T-helper 1 cell treated with Interleukin-12 subunit alpha and Interleukin-12 subunit beta and Interleukin-4 antibody, amounts not matched to agents 30 μg/mL and 1 μg/mL, for 36 hours (primary cell): ENCODE data around the gene GPR39.

Source experiments
- H3K27ac Mint-ChIP-seq: one replicate; pipeline ENCODE4 v1.8.0; 2021; ENCODE audit warnings: mild to moderate bottlenecking, mixed read lengths
- H3K27me3 Mint-ChIP-seq: one replicate; pipeline ENCODE4 v1.8.0; 2021; ENCODE audit warnings: low read depth, mixed read lengths
- H3K36me3 Mint-ChIP-seq: one replicate; pipeline ENCODE4 v1.8.0; 2021; ENCODE audit warnings: low read depth, mixed read lengths
- H3K4me1 Mint-ChIP-seq: one replicate; pipeline ENCODE4 v1.8.0; 2021; ENCODE audit warnings: low read depth, mixed read lengths
- H3K4me3 Mint-ChIP-seq: one replicate; pipeline ENCODE4 v1.8.0; 2021; ENCODE audit warnings: mild to moderate bottlenecking, moderate library complexity, mixed read lengths
- H3K9me3 Mint-ChIP-seq: one replicate; pipeline ENCODE4 v1.8.0; 2021; ENCODE audit warnings: mixed read lengths

The GPR39 gene

DNA sequence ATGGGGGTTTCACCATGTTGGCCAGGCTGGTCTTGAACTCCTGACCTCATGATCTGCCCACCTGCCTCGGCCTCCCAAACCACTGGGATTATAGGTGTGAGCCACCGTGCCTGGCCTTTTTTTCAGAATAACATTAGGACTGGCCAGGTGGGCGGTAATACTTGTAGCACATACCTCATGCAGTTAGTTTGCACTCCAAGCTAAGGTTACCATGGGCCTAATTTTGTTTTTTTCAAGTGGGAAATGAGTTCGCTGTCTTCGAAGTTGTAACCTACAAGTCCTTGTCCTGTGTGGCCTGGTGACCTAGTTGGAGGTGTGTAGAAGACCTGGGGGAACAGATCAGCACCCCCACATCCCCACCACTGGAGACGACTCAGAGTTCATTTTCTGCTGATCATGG lies 178.6 kb downstream of the GPR39 start:
- H3K9me3 Mint-ChIP-seq: peaks cover 6% of the 10 kb centered on the region
- no peak overlapping the region for H3K4me3 Mint-ChIP-seq
- no peak overlapping the region for H3K27ac Mint-ChIP-seq
- H3K4me1 Mint-ChIP-seq: no peaks in the 10 kb centered on the region
- no peaks in the 10 kb centered on the region for H3K36me3 Mint-ChIP-seq
- H3K27me3 Mint-ChIP-seq: no peaks in the 10 kb centered on the region

DNA sequence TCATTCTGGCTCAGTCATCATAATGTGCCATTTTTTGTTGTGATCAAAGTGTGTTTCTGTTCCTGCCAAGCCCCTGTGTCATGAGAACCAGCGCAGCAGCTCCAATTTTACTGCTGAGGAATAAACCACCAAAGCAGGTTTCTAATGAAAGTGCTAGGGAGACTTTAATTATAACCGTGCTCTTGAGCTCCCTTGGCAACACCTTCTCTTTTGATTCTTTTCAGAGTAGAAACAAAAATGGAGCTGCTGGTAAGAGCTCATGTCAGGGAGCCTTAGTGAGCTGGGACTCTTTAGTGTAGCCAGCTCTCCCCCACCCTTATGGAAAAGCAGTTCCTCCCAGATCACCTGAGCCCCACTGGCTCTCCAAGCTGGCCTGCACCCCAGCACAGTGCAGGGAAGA lies 179.1 kb downstream of the GPR39 start:
- no peak overlapping the region for H3K4me3 Mint-ChIP-seq
- peaks cover 6% of the 10 kb centered on the region for H3K9me3 Mint-ChIP-seq
- H3K27ac Mint-ChIP-seq: no peak overlapping the region
- no peaks in the 10 kb centered on the region for H3K36me3 Mint-ChIP-seq
- H3K4me1 Mint-ChIP-seq: no peaks in the 10 kb centered on the region
- H3K27me3 Mint-ChIP-seq: no peaks in the 10 kb centered on the region

DNA sequence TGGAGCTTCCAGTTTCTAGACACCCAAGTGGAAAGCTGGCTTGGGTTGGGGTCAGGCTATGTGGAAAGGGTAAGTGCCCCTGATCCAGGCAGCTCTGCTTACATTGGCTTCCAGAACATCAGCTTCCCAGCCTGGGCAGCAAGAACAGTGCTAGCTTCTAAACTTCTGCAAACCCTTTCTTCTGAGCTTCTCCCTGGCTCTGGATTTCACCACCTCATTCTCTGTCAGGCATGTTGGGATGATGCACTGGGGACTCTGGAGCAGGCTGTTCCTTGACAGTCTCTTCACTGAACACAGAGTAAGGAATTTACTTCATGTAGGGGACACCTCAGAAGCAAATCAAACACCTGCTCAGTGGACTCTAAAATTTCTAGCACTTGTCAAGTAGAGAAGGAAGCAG lies 180.6 kb downstream of the GPR39 start:
- Mint-ChIP-seq H3K4me1 (no peaks in the 10 kb centered on the region), H3K9me3 (peaks cover 2% of the 10 kb centered on the region), H3K27me3 (no peaks in the 10 kb centered on the region), H3K4me3 (no peak overlapping the region), H3K27ac (no peak overlapping the region), H3K36me3 (no peaks in the 10 kb centered on the region)

DNA sequence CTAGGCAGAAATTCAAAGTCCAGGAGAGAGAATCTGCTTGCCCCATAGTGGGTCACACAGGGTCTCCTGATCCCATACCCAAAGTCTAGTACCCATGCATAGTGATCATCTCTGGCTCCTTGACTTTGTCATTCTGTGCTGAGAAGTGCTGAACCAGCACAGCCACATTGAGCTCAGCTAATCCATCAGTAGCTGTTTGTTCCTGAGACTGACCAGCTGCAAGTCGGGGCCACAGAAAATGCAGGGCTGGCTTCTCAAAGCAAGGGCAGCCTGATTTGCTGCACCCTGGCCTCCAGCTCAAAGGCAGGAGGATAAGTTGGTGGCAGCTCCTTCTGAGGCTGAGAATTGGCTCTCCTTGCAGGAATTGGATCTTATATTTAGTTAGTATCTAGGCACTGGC lies 181.2 kb downstream of the GPR39 start:
- Mint-ChIP-seq H3K4me1 (no peaks in the 10 kb centered on the region), H3K27ac (no peak overlapping the region), H3K9me3 (no peaks in the 10 kb centered on the region), H3K36me3 (no peaks in the 10 kb centered on the region), H3K27me3 (no peaks in the 10 kb centered on the region), H3K4me3 (no peak overlapping the region)

DNA sequence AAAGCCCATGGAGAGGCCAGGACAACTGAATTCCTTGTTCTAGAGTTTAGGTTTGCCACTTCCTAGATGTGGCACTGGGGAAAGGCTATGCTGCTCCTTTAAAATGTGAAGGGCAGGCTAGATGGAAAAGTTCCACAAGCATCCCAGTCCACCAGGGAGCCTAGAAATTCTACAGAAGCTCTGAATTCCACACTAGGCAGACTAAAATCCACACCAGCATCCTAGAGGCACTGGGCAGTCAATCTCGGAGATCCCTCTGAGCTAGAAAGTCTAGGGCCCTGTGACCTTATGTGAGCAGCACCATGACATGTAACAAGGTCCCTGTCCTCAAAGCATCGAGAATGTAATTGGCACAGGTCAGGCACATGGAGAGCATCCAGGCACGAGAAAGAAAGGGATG lies 181.9 kb downstream of the GPR39 start:
- H3K27ac Mint-ChIP-seq: no peak overlapping the region
- no peak overlapping the region for H3K4me3 Mint-ChIP-seq
- H3K36me3 Mint-ChIP-seq: no peaks in the 10 kb centered on the region
- no peaks in the 10 kb centered on the region for H3K27me3 Mint-ChIP-seq
- H3K9me3 Mint-ChIP-seq: no peaks in the 10 kb centered on the region
- H3K4me1 Mint-ChIP-seq: no peaks in the 10 kb centered on the region

DNA sequence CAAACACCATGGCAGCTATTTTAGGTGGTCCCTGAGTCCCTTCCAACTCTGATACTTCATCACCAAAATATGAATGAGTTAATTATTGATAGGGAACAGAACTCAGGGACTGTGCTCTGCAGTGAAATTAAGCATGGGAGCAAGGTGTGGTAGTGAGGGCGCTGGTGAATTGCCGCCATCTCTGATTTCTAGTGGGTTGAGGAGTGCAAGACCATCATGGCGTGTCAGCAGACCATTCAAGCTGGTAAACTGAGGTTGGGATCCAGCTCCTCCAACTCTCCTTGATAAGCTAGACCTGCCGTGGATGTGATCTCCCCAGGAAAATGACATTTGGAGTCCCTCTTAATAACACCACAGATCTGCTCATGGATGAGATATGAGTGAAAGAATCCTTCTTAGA lies 183.0 kb downstream of the GPR39 start:
- H3K4me1 Mint-ChIP-seq: no peaks in the 10 kb centered on the region
- H3K27ac Mint-ChIP-seq: no peak overlapping the region
- H3K36me3 Mint-ChIP-seq: no peaks in the 10 kb centered on the region
- H3K9me3 Mint-ChIP-seq: no peaks in the 10 kb centered on the region
- no peaks in the 10 kb centered on the region for H3K27me3 Mint-ChIP-seq
- H3K4me3 Mint-ChIP-seq: no peak overlapping the region

DNA sequence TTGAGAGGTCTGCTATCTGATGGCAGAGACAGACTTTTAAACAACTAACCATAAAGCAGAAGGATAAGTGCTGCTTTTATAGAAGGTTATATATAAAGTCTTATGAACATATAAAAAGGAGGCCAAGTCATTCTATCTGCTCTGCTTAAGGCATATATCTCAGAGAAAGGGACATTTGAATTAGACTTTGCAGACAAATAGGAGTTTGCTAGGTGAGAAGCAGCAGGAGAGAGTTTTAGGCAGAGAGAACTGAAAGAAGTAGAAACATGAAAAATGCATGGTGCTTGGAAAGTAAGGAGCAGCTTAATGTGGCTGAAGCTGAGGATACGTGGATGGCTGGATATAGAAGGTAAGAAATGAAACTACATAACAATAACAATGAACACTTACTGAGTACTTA lies 188.0 kb downstream of the GPR39 start:
- Mint-ChIP-seq H3K4me3 (no peak overlapping the region), H3K9me3 (no peaks in the 10 kb centered on the region), H3K4me1 (no peaks in the 10 kb centered on the region), H3K27me3 (no peaks in the 10 kb centered on the region), H3K36me3 (no peaks in the 10 kb centered on the region), H3K27ac (no peak overlapping the region)

DNA sequence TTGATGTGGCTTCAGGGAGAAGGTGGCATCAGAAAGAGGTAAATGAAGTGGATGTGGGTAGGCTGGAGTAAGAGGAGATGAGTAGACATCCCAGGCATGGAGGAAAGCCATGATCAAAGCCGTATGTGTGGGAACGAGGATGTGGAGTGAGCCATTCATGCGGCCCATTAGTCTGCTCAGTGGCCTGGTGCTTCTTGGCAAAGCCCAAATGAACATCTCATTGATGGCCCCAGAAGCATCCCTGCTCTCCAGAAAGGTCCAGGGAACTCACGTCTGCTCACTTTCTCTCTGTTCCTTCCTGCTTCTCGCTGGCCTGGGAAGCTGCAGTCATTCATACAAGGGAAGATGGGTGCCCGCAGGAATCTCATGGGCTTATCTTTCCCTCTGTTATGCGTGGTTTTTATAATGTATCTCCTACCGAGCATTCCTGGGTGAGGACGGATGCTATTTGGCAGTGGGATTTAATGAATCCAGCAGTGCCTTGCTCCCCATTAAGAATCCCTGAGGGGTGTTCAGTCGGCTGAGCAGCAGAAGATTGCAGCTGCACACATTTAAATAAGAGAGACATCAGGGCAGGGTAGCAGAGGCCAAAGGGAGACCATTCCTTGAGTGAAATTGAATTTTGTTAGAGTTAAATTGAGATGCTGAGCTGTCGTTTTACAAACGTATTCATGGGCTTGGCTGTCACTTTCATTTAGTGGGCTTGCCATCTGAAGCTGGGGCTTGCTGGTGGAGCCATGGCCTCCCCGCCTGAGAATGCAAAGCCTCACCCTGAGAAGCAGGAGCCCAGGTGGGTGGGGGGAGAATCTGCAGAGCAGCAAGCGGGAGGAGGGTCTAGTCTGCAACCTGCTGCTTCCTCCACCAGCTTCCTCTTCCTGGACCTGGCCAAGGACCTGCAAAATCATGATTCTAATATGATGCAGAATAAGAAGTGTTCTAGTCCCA lies 188.9 kb downstream of the GPR39 start:
- Mint-ChIP-seq H3K36me3 (no peaks in the 10 kb centered on the region), H3K27ac (no peak overlapping the region), H3K4me1 (no peaks in the 10 kb centered on the region), H3K9me3 (no peaks in the 10 kb centered on the region), H3K4me3 (no peak overlapping the region), H3K27me3 (no peaks in the 10 kb centered on the region)

DNA sequence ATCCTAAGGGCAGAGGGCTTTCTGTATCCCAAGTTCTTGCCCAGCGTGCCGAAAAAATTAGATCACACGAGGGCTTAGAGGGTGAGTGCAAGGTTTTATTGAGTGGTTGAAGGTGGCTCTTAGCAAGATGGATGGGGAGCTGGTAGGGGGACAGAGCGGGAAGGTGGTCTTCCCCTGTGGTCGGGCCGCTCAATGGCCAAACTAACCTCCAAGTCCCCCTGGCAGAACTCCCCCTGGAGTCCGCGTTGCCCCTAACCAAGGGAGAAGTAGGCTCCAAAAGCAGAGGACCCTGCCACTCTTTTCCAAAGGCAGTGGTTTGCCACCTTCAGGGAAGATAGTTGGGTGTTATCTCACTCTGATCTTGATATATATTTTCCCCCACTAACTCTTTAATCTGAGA lies 190.0 kb downstream of the GPR39 start:
- H3K9me3 Mint-ChIP-seq: no peaks in the 10 kb centered on the region
- no peaks in the 10 kb centered on the region for H3K4me1 Mint-ChIP-seq
- H3K27me3 Mint-ChIP-seq: no peaks in the 10 kb centered on the region
- no peaks in the 10 kb centered on the region for H3K36me3 Mint-ChIP-seq
- H3K4me3 Mint-ChIP-seq: no peak overlapping the region
- H3K27ac Mint-ChIP-seq: no peak overlapping the region

DNA sequence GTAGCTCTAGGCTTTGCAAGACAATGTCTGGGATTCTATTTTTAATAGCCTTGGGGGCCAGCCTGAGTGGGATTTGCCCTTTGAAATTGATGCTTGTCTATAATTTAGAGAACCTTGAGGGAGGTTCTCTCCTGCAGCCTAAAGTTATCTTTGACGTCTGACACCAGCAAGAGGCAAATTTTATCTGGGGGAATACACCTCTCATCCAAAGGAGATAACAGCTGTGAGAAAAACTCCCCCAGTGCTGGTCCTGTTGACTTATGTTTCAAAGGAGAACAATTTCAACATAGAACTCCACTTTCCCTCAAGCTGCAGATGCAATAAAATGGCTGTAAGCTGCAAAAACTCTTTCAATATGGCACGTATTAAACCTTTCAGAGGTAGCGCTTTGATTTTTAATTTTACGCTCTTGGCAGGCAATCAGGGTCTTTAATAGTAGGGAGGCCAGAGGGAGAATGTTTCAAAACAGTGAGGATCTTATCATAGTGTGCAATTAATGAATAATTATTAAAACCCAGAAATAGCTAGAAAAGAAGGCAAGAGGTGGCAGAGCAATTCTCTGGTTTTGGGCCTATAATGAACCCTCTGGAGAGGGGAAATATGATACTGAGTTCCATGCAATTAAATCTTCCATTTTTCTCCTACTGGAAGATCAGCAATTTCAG lies 191.0 kb downstream of the GPR39 start:
- Mint-ChIP-seq H3K4me1 (no peaks in the 10 kb centered on the region), H3K27ac (no peak overlapping the region), H3K4me3 (no peak overlapping the region), H3K9me3 (no peaks in the 10 kb centered on the region), H3K27me3 (no peaks in the 10 kb centered on the region), H3K36me3 (no peaks in the 10 kb centered on the region)

DNA sequence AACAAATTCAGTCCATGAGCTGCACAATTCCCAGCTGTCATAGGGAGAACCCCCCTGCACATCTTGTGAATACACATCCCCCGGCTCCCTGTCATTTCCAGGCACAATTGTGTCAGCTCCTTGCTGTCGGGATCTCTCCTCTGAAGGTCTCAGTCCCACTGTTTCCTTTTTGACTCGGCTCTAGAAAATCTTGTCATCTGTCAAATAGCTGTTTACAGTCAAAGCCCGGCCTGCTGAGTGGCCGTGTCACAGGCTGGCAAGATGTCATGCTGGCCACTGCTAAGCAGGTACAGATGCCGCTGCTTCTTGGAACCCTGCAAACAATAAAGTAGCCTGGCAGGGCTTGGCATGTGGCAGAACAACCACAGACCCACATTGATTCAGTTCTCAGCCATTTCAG lies 191.7 kb downstream of the GPR39 start:
- Mint-ChIP-seq H3K27me3 (no peaks in the 10 kb centered on the region), H3K4me3 (no peak overlapping the region), H3K9me3 (no peaks in the 10 kb centered on the region), H3K4me1 (no peaks in the 10 kb centered on the region), H3K36me3 (no peaks in the 10 kb centered on the region), H3K27ac (no peak overlapping the region)

DNA sequence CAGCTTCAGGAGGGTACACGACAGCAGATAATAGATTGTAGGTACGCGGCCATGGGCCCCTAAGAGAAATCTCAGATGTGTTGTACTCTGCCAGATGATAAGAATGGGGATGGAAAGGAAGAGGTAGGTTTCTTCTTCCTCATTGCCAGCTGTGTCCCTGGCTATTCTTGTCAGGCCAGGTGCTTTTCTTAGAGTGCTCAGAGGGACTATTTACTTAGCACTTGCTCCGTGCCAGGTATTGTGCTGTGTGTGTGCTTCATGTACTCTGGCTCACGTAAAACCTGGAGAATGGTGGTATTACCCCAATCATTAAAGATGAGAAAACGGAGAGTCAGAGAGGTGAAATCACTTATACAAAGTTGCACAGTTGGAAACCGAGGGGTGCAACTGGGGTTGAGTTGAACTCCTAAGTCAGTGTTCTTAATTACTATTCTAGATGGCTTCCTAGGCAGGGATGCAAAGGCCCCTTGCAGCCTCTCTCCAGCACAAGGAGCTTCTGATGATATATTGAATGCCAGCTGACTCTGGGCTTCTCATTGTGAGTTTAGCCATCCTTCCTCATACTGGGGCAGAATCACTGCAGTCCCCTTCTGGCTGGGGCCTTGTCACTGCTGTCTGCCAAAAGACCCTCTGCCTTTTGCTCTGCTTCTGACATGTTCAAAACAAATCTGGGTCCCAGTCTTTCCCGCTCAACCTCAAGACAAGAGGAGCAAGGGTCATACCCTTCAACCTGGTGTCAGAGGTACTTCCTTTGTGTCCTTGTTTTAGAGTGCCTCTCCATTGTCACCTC lies 192.7 kb downstream of the GPR39 start:
- H3K27ac Mint-ChIP-seq: no peak overlapping the region
- no peaks in the 10 kb centered on the region for H3K27me3 Mint-ChIP-seq
- H3K36me3 Mint-ChIP-seq: no peaks in the 10 kb centered on the region
- H3K9me3 Mint-ChIP-seq: no peaks in the 10 kb centered on the region
- H3K4me1 Mint-ChIP-seq: no peaks in the 10 kb centered on the region
- H3K4me3 Mint-ChIP-seq: no peak overlapping the region

DNA sequence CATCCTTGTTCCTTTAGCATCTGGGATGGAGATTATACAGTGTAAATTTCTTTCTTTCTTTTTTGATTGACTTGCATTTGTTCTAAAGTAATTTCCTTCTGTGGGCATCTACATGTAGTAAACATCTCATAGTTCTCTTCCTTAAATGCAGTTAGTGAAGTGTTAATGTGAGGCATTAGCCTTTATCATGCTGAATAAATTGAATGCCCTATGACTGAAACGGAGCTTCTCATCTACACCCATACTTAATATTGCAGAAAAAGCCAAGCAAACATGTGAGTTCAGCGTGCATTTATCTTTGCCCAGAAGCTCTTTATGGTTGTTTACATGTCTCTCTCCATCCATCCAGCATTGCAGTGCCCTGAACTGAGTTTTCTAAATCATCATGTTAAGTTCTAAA lies 195.1 kb downstream of the GPR39 start:
- Mint-ChIP-seq H3K4me3 (no peak overlapping the region), H3K36me3 (no peaks in the 10 kb centered on the region), H3K27ac (no peak overlapping the region), H3K4me1 (no peaks in the 10 kb centered on the region), H3K27me3 (no peaks in the 10 kb centered on the region), H3K9me3 (no peaks in the 10 kb centered on the region)

DNA sequence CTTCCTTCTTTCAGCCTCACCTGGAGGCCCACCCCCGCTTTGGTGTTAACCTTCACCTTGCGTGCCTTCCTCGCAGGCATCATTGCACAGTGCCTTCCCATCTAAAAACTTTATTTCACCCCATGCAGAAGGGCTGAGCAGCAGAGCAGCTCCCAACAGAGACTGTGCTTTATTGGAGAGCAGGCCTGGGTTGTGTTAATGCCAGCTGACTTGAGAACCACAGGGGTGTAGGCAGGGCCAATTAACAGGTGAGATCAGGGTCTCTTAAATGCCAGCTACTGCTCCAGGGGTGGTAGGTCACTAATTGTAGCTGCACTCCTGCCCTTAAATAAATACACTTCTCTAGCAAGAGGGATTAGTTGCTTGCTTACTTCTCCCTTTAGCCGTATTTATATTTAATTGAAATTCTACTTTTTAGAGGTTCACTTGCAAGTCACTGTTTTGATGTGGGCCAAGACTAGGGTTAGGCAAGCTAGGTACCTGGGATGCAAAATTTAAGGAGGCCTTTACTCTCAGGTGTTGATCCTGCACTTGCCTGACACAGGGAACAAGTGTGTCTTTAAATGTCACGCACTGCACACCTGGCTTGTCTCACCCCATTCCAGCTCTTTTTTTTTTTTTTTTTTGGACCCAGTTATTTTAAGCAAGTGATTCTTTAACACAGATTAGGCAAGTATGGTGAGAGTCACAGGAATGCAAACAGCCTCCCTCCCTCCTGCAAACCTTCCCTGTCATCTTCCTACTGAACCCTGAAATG lies 198.9 kb downstream of the GPR39 start:
- Mint-ChIP-seq H3K27ac (no peak overlapping the region), H3K27me3 (no peaks in the 10 kb centered on the region), H3K4me1 (no peaks in the 10 kb centered on the region), H3K36me3 (no peaks in the 10 kb centered on the region), H3K9me3 (no peaks in the 10 kb centered on the region), H3K4me3 (no peak overlapping the region)
